ENCODE measurements around the gene CACNA1F.

Gene CACNA1F

DNA sequence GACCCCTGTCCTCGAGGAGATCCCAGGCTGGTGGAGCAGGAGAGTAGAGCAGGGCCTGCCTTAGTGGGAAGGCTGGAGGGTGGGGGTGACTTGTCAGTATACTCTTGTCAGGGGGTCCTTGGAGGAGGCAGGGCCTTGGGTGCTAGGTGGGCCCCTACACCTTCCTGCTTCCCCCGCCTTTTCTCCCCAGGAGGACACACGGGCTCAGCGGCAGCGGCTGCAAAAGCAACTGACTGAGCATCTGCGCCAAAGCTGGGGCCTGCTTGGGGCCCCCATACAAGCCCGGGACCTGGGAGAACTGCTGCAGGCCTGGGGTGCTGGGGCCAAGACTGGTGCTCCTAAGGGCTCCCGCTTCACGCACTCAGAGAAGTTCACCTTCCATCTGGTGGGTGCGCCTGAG, 13.4 kb upstream of the CACNA1F start:
- TF ChIP-seq, protein P1, sequence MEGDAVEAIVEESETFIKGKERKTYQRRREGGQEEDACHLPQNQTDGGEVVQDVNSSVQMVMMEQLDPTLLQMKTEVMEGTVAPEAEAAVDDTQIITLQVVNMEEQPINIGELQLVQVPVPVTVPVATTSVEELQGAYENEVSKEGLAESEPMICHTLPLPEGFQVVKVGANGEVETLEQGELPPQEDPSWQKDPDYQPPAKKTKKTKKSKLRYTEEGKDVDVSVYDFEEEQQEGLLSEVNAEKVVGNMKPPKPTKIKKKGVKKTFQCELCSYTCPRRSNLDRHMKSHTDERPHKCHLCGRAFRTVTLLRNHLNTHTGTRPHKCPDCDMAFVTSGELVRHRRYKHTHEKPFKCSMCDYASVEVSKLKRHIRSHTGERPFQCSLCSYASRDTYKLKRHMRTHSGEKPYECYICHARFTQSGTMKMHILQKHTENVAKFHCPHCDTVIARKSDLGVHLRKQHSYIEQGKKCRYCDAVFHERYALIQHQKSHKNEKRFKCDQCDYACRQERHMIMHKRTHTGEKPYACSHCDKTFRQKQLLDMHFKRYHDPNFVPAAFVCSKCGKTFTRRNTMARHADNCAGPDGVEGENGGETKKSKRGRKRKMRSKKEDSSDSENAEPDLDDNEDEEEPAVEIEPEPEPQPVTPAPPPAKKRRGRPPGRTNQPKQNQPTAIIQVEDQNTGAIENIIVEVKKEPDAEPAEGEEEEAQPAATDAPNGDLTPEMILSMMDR (IDR thresholded peaks at IDR 0.05; ENCODE audit: low read depth, low read length, missing control alignments), result no peak
- no peak overlapping the region for H3K4me3 ChIP-seq (ENCODE audit: low read depth, low read length)
- no peak for DNase-seq (ENCODE audit: low read depth)
- in situ Hi-C loops (cut with HindIII; ENCODE audit: low sequenced_read_pairs), result no loop called here

DNA sequence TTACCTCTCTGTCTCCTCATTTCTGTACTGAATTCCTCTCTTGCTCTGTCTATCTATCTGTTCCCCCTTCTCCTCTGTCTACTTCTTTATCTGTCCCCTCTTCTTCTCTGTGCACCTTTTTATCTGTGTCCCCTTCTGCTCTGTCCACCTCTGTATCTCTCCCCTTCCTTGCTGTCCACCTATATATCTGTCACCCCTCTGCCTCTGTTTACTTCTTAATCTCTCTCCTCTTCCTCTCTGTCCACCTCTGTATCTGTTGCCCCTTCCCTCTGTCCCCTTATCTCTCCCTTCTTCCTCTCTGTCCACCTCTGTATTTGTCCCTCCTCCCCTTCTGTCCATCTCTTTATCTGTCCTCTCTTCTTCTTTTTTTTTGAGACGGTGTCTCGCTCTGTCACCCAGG, 11.1 kb upstream of the CACNA1F start:
- no peak overlapping the region for H3K4me3 ChIP-seq (ENCODE audit: low read depth, low read length)
- in situ Hi-C loops (cut with HindIII; ENCODE audit: low sequenced_read_pairs), result no loop called here
- no peak for DNase-seq (ENCODE audit: low read depth)
- TF ChIP-seq, protein P1 (IDR thresholded peaks at IDR 0.05; ENCODE audit: low read depth, low read length, missing control alignments), result no peak

DNA sequence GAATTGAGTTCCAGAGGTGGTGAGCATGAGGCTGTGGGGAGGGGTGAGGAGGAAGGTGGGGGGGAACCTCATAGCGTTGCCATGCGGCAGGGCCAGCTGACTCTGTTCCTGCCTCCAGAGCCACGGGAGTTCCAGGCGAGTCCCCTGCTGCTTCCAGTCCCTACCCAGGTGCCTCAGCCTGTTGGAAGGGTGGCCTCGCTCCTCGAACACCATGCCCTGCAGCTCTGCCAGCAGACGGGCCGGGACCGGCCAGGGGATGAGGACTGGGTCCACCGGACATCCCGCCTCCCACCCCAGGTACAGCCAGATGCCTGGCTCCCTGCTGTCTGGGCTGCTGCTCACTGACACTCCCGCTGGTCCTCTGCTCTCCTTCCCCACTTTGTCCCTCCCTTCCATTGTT, 10.0 kb upstream of the CACNA1F start:
- no peak overlapping the region for H3K4me3 ChIP-seq (ENCODE audit: low read depth, low read length)
- no peak for DNase-seq (ENCODE audit: low read depth)
- in situ Hi-C loops (cut with HindIII; ENCODE audit: low sequenced_read_pairs), result no loop called here
- TF ChIP-seq, protein P1 (IDR thresholded peaks at IDR 0.05; ENCODE audit: low read depth, low read length, missing control alignments), result no peak

DNA sequence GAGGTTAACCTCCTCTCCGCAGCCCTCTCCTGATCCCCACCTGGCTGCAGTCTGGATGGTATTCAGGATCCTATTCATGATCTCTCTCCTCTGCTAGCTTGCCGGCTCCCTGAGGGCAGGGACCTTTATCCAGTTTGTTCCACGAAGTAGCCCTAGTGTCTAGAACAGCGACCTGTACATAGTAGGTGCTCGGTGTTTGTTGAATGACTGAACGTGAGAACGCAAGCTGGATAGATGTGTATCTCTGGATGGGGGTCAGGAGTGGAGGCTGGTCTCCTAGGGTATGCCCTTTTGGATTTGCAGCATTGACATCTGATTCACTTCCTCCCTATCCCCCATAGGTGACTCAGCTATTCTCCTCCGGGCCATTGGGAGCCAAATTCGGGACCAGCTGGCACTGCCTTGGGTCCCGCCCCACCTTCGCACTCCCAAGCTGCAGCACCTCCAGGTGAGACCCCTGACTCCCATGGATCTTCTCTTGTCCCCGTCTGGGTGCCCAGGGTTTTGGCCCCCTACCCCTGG, 9.5 kb upstream of the CACNA1F start:
- in situ Hi-C loops (cut with HindIII; ENCODE audit: low sequenced_read_pairs), result no loop called here
- TF ChIP-seq, protein P1 (IDR thresholded peaks at IDR 0.05; ENCODE audit: low read depth, low read length, missing control alignments), result no peak
- no peak for DNase-seq (ENCODE audit: low read depth)
- H3K4me3 ChIP-seq (ENCODE audit: low read depth, low read length), result no peak overlapping the region

DNA sequence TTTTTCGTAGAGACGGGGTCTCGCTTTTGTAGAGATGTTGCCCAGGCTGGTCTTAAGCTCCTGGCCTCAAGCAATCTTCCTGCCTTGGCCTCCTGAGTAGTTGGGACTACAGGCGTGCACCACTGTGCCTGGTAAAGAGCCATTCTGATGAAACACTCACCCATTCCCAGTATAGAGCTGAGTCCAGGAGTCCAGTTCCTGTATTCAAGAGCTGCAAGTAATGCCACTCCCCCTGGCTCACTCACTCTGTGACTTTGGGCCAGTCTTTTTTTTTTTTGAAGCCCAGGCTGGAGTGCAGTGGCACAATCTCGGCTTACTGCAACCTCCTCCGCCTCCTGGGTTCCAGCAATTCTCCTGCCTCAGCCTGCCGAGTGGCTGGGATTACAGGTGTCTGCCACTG, 5.6 kb upstream of the CACNA1F start:
- in situ Hi-C loops (cut with HindIII; ENCODE audit: low sequenced_read_pairs), result no loop called here
- DNase-seq (ENCODE audit: low read depth), result no peak
- no peak overlapping the region for H3K4me3 ChIP-seq (ENCODE audit: low read depth, low read length)
- TF ChIP-seq, protein P1 (IDR thresholded peaks at IDR 0.05; ENCODE audit: low read depth, low read length, missing control alignments), result no peak

DNA sequence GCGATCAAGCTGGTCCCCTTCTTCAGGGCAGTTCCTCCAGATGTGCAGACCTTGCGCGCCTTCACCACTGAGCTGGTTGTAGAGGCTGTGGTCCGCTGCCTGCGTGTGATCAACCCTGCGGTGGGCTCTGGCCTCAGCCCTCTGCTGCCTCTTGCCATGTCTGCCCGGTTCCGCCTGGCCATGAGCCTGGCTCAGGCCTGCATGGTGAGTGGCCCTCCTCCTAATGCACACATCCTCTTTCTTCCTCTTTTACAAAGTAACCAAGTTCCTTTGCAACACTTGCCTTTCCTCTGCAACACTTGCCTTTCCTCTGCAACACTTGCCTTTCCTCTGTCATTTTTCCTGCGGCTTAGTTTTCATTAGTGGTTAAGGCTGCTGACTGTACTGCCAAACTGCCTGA, 3.9 kb upstream of the CACNA1F start:
- DNase-seq (ENCODE audit: low read depth), result no peak
- in situ Hi-C loops (cut with HindIII; ENCODE audit: low sequenced_read_pairs), result no loop called here
- TF ChIP-seq, protein P1 (IDR thresholded peaks at IDR 0.05; ENCODE audit: low read depth, low read length, missing control alignments), result no peak
- H3K4me3 ChIP-seq (ENCODE audit: low read depth, low read length), result no peak overlapping the region

All from astrocyte of the cerebellum (primary cell).